ENCODE results near the gene OR5AR1. TPM values are rescaled to one million over a fixed set of nuclear protein-coding genes. Genes with fewer than 3 reads are reported as not detected.

The OR5AR1 gene
- total RNA-seq, 2 experiments from 2014 or later: not detected

DNA sequence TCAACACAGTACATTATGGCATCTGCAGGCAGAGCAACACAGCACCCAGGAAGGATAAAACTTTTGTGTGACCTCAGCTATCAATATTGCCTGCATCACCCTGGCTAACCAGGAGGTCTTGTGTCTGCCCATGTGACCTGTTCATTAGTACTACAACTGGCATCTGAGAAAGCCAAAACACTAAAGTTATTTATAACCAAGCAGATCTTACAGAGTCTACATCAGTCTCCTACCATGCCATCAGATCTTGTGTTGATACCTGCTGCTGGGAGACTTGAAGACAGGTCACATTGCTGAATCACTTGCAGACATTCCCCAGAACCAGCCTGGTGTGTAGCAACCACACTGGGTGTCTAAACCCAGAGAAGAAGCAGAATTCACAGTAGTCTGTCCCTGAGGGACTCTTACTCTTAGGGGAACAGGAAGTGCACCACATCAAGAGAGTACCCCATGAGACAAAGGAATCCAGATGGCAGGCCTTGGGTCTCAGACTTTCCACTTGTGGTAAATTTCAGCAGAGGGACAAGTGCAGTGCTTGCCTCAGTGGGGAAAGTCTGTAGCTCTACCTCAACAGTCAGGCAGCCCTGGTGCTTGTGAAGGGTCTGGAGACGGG, 42.4 kb downstream of the OR5AR1 start:
- no peak for DNase-seq
- no peak overlapping the region for H3K27ac Mint-ChIP-seq
- no peaks in the 10 kb centered on the region for H3K36me3 Mint-ChIP-seq
- H3K4me1 Mint-ChIP-seq: no peaks in the 10 kb centered on the region
- H3K4me3 Mint-ChIP-seq: no peak overlapping the region
- no peaks in the 10 kb centered on the region for H3K27me3 Mint-ChIP-seq
- H3K9me3 Mint-ChIP-seq: peaks cover 9% of the 10 kb centered on the region

DNA sequence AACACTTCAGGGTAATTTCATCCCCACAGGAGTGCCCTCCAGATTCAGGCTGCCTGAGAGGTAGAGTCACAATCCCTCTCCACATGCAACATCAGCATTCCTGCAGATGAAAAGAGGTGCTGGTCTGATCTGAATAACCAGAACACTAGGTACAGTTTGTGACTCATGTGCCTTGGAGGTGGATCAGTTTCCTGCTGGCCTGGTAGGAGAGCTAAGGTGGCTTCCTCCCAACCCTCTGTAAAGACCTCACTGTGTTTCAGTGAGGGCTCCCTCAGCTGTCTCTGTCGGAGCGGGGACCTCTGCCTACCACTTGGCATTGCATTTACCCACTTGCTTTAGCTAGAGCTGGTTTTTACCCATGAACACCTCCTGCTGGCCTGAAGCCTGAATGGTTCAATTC, 43.0 kb downstream of the OR5AR1 start:
- Mint-ChIP-seq H3K4me3 (no peak overlapping the region), H3K27me3 (no peaks in the 10 kb centered on the region), H3K9me3 (peaks cover 10% of the 10 kb centered on the region), H3K36me3 (no peaks in the 10 kb centered on the region), H3K4me1 (no peaks in the 10 kb centered on the region), H3K27ac (no peak overlapping the region)
- DNase-seq: no peak

DNA sequence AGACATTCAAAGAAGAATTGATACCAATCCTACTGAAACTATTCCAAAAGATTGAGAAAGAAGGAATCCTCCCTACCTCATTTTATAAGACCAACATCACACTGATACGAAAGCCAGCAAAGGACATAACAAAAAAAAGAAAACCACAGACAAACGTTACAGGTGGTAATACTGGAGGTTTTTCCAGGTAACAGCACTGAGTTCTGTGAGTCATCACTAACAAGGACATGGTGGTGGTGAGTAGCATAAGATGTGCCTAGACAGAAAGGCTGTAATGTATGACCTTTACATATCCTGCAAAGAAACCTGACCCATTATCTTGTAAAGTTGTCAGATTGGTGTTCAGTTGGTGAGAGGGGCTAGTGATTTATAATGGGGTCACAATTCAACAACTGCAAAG, 50.7 kb downstream of the OR5AR1 start:
- Mint-ChIP-seq H3K9me3 (peaks cover 3% of the 10 kb centered on the region), H3K4me1 (no peaks in the 10 kb centered on the region), H3K4me3 (no peak overlapping the region), H3K36me3 (no peaks in the 10 kb centered on the region), H3K27ac (no peak overlapping the region), H3K27me3 (no peaks in the 10 kb centered on the region)
- DNase-seq: no peak

Other genes starting within 250 kb of the OR5AR1 start
- gene OR5M3, start 190.3 kb upstream of the OR5AR1 start, total RNA-seq: not detected
- not detected for gene OR5M8, start 172.3 kb upstream of the OR5AR1 start, total RNA-seq
- gene OR5M11, start 120.4 kb upstream of the OR5AR1 start, total RNA-seq: not detected
- not detected for gene OR5M10, start 86.0 kb upstream of the OR5AR1 start, total RNA-seq
- gene OR5M1, start 48.8 kb upstream of the OR5AR1 start, total RNA-seq: not detected
- gene OR5AP2, start 21.2 kb upstream of the OR5AR1 start, total RNA-seq: not detected
- gene OR9G1, start 35.4 kb downstream of the OR5AR1 start, total RNA-seq: not detected
- gene OR9G4, start 85.0 kb downstream of the OR5AR1 start, total RNA-seq: not detected